Neural crest cell (in vitro differentiated cells): Measurements from ENCODE around the gene CCDC88A. TPM values are rescaled to one million over a fixed set of nuclear protein-coding genes. Genes with fewer than 3 reads are reported as not detected.

ENCODE experiments used
- DNase-seq: peaks from one replicate; pipeline ENCODE4 v3.0.0; 2021; ENCODE audit warnings: low read depth, mixed read lengths, low spot score
- H3K27ac Mint-ChIP-seq: one replicate; pipeline ENCODE4 v1.8.0; 2021; ENCODE audit warnings: mild to moderate bottlenecking, mixed read lengths; ENCODE audit not compliant: unreplicated experiment
- H3K27me3 Mint-ChIP-seq: 2 replicates; pipeline ENCODE4 v1.8.0; 2021; ENCODE audit warnings: low read depth, mild to moderate bottlenecking, mixed read lengths
- H3K36me3 Mint-ChIP-seq: 2 replicates; pipeline ENCODE4 v1.8.0; 2021; ENCODE audit warnings: low read depth, mild to moderate bottlenecking, mixed read lengths
- H3K4me1 Mint-ChIP-seq: 2 replicates; pipeline ENCODE4 v1.8.0; 2021; ENCODE audit warnings: mixed read lengths
- H3K4me3 Mint-ChIP-seq: one replicate; pipeline ENCODE4 v1.8.0; 2021; ENCODE audit warnings: mild to moderate bottlenecking, mixed read lengths
- H3K9me3 Mint-ChIP-seq: 2 replicates; pipeline ENCODE4 v1.8.0; 2021; ENCODE audit warnings: mixed read lengths
- CTCF ChIP-seq: fragments of 200-600 bp; sonication (generic); conservative IDR thresholded peaks from 2 replicates; pipeline ENCODE4 v1.5.0; 2021; ENCODE audit warnings: antibody characterized with exemption, mild to moderate bottlenecking
- total RNA-seq: library from RNA; stranded (reverse); gene quantifications from 2 replicates; pipeline ENCODE4 v1.2.1, GENCODE V29; 2021

Gene CCDC88A
- total RNA-seq, 1 donor from 2014 or later, result 123 TPM

- Mint-ChIP-seq H3K4me3 (no peak overlapping the region), H3K27ac (no peak overlapping the region), H3K9me3 (no peaks in the 10 kb centered on the region), H3K4me1 (no peaks in the 10 kb centered on the region), H3K27me3 (no peaks in the 10 kb centered on the region), H3K36me3 (peaks cover 3% of the 10 kb centered on the region)
- DNase-seq, result no peak
- TF ChIP-seq CTCF, result no peak
These were observed 54.4 kb downstream of the CCDC88A start for GRCh38 chr2:55365303-55365702.

GRCh38 chr2:55364189-55365055 is 55.2 kb downstream of the CCDC88A start:
- no peak overlapping the region for H3K4me3 Mint-ChIP-seq
- no peak overlapping the region for H3K27ac Mint-ChIP-seq
- no peaks in the 10 kb centered on the region for H3K4me1 Mint-ChIP-seq
- no peaks in the 10 kb centered on the region for H3K36me3 Mint-ChIP-seq
- no peaks in the 10 kb centered on the region for H3K9me3 Mint-ChIP-seq
- no peak for TF ChIP-seq CTCF
- H3K27me3 Mint-ChIP-seq, result no peaks in the 10 kb centered on the region
- DNase-seq, result no peak

GRCh38 chr2:55363636-55364035 is 56.0 kb downstream of the CCDC88A start:
- TF ChIP-seq CTCF, result no peak
- no peaks in the 10 kb centered on the region for H3K27me3 Mint-ChIP-seq
- H3K36me3 Mint-ChIP-seq, result peaks cover 2% of the 10 kb centered on the region
- H3K4me3 Mint-ChIP-seq, result no peak overlapping the region
- H3K4me1 Mint-ChIP-seq, result no peaks in the 10 kb centered on the region
- H3K27ac Mint-ChIP-seq, result no peak overlapping the region
- DNase-seq, result no peak
- H3K9me3 Mint-ChIP-seq, result no peaks in the 10 kb centered on the region

GRCh38 chr2:55361465-55362189 is 58.0 kb downstream of the CCDC88A start:
- H3K9me3 Mint-ChIP-seq, result no peaks in the 10 kb centered on the region

GRCh38 chr2:55358451-55358850 is 61.2 kb downstream of the CCDC88A start:
- Mint-ChIP-seq H3K36me3 (peaks cover 27% of the 10 kb centered on the region), H3K4me1 (no peaks in the 10 kb centered on the region), H3K27me3 (no peaks in the 10 kb centered on the region), H3K27ac (no peak overlapping the region), H3K9me3 (peaks cover 2% of the 10 kb centered on the region), H3K4me3 (no peak overlapping the region)
- no peak for TF ChIP-seq CTCF
- no peak for DNase-seq

More at GRCh38 chr2:55361465-55362189, 58.0 kb downstream of the CCDC88A start:
- no peak for TF ChIP-seq CTCF
- Mint-ChIP-seq H3K27me3 (no peaks in the 10 kb centered on the region), H3K4me3 (no peak overlapping the region), H3K27ac (no peak overlapping the region), H3K4me1 (no peaks in the 10 kb centered on the region), H3K36me3 (peaks cover 12% of the 10 kb centered on the region)
- DNase-seq, result no peak
